Peyer's patch (tissue), 4 donors: ENCODE measurements around the gene TEX264. TPM values are rescaled to one million over a fixed set of nuclear protein-coding genes. Genes with fewer than 3 reads are reported as not detected.

Experiments
- DNase-seq, 3 donors: peaks; one replicate each; pipeline ENCODE4 v3.0.0-alpha.2; 2017 to 2019
- H3K27ac ChIP-seq, 4 donors: fragments of 200-600 bp; sonication (generic); one replicate each; pipeline ENCODE4 v1.5.1; 2016 to 2019
- H3K27me3 ChIP-seq, 2 donors: fragments of 200-600 bp; sonication (generic); one replicate each; pipeline ENCODE4 v1.5.1; 2019
- H3K36me3 ChIP-seq, 3 donors: fragments of 200-600 bp; sonication (generic); one replicate each; pipeline ENCODE4 v1.5.1; 2016 to 2019
- H3K4me1 ChIP-seq, 4 donors: fragments of 200-600 bp; sonication (generic); one replicate each; pipeline ENCODE4 v1.5.1; 2016 to 2019
- H3K4me3 ChIP-seq, 4 donors: fragments of 200-600 bp; sonication (generic); 1 replicate in 3 of 4; 2 replicates in 1 of 4; pipeline ENCODE4 v1.5.1; 2016 to 2019; ENCODE audit warnings: mild to moderate bottlenecking in 1 of 4
- H3K9me3 ChIP-seq, 4 donors: fragments of 200-600 bp; sonication (generic); one replicate each; pipeline ENCODE4 v1.5.1; 2016 to 2019; ENCODE audit warnings: mild to moderate bottlenecking in 1 of 4
- CTCF ChIP-seq, 6 experiments: fragments of 450-650 bp in 4 of 6; fragments of 200-600 bp in 2 of 6; sonication (generic) in 1 of 6; IDR thresholded peaks; one replicate each; pipeline ENCODE4 v1.5.1; 2017 to 2019; ENCODE audit warnings: antibody characterized with exemption in 6 of 6, mild to moderate bottlenecking in 3 of 6, moderate library complexity in 1 of 6
- POLR2A ChIP-seq, 2 donors: fragments of 450-650 bp; IDR thresholded peaks; one replicate each; pipeline ENCODE4 v1.5.1; 2017; ENCODE audit warnings: antibody characterized with exemption in 2 of 2, mild to moderate bottlenecking in 2 of 2, moderate library complexity in 2 of 2
- total RNA-seq, 4 donors: library from RNA; depleted of rRNA; stranded (reverse); fragments of >200 nt; gene quantifications; one replicate each; pipeline ENCODE4 v1.1.0, GENCODE V29; 2016

Gene TEX264
- total RNA-seq, 4 donors from 2014 or later: 22.3 to 118 (median 83.2) TPM

GRCh38 chr3:51691021-51691420 is 20.0 kb downstream of the TEX264 start:
- H3K27ac ChIP-seq: no peak overlapping the region
- no peak for TF ChIP-seq CTCF (IDR thresholded peaks at IDR 0.05)
- TF ChIP-seq POLR2A (IDR thresholded peaks at IDR 0.05): no peak
- H3K36me3 ChIP-seq: peaks cover 0 to 76% (median 0%) of the 10 kb centered on the region in 3 donors
- no peak overlapping the region for H3K4me3 ChIP-seq
- peaks cover 0 to 11% (median 8%) of the 10 kb centered on the region in 4 donors for H3K4me1 ChIP-seq
- H3K9me3 ChIP-seq: no peaks in the 10 kb centered on the region
- H3K27me3 ChIP-seq: no peaks in the 10 kb centered on the region
- DNase-seq: no peak

GRCh38 chr3:51691949-51692348 is 20.9 kb downstream of the TEX264 start:
- no peak for DNase-seq
- H3K9me3 ChIP-seq: no peaks in the 10 kb centered on the region
- H3K4me1 ChIP-seq: peaks cover 0 to 3% (median 1%) of the 10 kb centered on the region in 4 donors
- no peak overlapping the region for H3K4me3 ChIP-seq
- no peak for TF ChIP-seq CTCF (IDR thresholded peaks at IDR 0.05)
- no peak for TF ChIP-seq POLR2A (IDR thresholded peaks at IDR 0.05)
- peaks cover 0 to 76% (median 0%) of the 10 kb centered on the region in 3 donors for H3K36me3 ChIP-seq
- H3K27me3 ChIP-seq: no peaks in the 10 kb centered on the region
- no peak overlapping the region for H3K27ac ChIP-seq

DNA sequence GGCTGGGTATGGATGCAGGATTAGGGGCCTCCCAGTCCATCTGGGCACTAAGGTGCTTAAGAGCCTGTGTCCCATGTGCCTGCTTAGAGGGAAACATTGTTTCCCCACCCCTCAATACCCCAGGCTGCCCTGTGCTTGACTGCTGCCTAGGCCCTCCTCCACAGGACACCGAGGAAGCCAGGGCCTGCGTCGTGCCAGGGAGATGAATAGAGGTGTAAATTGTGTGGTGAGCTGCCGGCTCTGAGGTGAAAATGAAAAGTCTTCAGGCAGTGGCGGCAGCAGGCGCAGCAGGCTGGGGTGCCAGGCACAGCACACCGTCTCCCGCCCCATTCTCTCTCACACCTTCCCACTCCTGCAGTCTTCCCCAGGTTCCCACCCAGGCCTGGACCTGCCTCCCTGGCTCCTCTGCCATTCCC is 21.9 kb downstream of the TEX264 start:
- H3K27ac ChIP-seq: no peak overlapping the region
- no peaks in the 10 kb centered on the region for H3K27me3 ChIP-seq
- TF ChIP-seq CTCF (IDR thresholded peaks at IDR 0.05) (no peak), POLR2A (IDR thresholded peaks at IDR 0.05) (no peak)
- no peaks in the 10 kb centered on the region for H3K4me1 ChIP-seq
- H3K4me3 ChIP-seq: no peak overlapping the region
- H3K36me3 ChIP-seq: peaks cover 0 to 74% (median 0%) of the 10 kb centered on the region in 3 donors
- DNase-seq: no peak
- H3K9me3 ChIP-seq: no peaks in the 10 kb centered on the region

DNA sequence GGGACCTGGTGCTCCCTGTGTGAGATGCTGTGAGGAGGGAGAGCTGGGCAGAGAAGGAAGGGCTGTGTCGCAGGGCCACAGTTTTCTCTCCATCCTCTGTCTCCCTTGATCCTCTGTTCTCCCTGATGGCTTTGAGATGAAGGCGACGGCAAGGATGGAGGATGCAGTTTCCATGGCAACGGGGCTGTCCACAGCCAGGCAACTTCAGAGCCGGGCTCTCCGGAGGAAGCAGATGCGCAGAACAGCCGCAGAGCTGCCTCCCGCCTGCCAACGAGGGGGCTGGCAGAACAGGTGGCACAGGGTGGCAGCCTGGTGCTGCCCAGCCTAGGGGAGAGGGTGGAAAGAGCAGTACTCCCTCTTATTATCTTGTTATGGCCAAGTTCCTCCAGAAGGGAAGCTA is 25.9 kb downstream of the TEX264 start:
- peaks cover 0 to 82% (median 0%) of the 10 kb centered on the region in 3 donors for H3K36me3 ChIP-seq
- no peak overlapping the region for H3K4me3 ChIP-seq
- no peaks in the 10 kb centered on the region for H3K9me3 ChIP-seq
- TF ChIP-seq CTCF (IDR thresholded peaks at IDR 0.05) (no peak), POLR2A (IDR thresholded peaks at IDR 0.05) (no peak)
- no peak for DNase-seq
- no peaks in the 10 kb centered on the region for H3K27me3 ChIP-seq
- no peaks in the 10 kb centered on the region for H3K4me1 ChIP-seq
- H3K27ac ChIP-seq: no peak overlapping the region

DNA sequence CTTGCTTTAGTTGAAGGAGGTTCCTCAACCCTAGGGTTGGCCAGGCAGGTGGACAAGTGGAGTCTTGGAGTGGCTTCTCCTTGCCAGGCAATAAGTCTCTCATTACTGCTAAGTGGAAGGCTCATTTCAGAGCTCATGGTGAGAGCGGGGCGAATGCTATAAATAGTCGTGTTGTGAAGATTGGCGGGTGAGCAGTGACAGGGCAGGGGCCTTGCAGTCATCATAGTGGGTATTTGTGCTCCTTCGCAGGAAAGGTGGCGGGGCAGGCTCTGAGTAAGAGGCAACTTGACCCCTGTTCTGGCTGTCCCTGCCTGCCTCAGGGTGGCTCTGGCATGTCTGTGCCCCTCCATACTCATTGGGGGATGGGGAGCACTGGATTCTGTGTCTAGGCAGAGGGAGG is 27.2 kb downstream of the TEX264 start:
- no peak for DNase-seq
- H3K36me3 ChIP-seq: peaks cover 0 to 85% (median 0%) of the 10 kb centered on the region in 3 donors
- H3K27me3 ChIP-seq: no peaks in the 10 kb centered on the region
- TF ChIP-seq POLR2A (IDR thresholded peaks at IDR 0.05) (no peak), CTCF (IDR thresholded peaks at IDR 0.05) (no peak)
- no peaks in the 10 kb centered on the region for H3K4me1 ChIP-seq
- no peak overlapping the region for H3K27ac ChIP-seq
- H3K9me3 ChIP-seq: no peaks in the 10 kb centered on the region
- H3K4me3 ChIP-seq: no peak overlapping the region

DNA sequence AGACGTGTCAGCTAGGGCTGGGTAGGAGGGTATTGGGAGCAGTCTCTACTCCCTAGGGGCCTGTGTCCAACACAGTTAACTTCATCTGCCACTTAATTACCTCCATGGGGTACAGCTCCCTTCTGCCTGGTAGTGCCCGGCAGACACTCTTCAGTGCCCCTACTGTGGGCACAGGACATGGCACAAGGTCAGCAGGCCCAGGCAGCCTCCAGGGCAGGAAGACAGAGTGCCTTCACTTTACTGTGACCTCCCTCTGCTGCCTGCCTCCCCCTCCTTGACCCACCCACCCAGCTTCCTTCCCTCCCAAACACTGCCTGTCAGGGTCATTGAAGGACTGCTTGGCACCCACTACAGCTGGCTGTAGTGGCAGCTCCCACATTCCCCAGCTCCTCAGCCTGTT is 29.4 kb downstream of the TEX264 start:
- TF ChIP-seq POLR2A (IDR thresholded peaks at IDR 0.05) (no peak), CTCF (IDR thresholded peaks at IDR 0.05) (no peak)
- no peak for DNase-seq
- Histone ChIP-seq H3K4me3 (no peak overlapping the region), H3K9me3 (no peaks in the 10 kb centered on the region), H3K4me1 (no peaks in the 10 kb centered on the region), H3K36me3 (peaks cover 0 to 80% (median 0%) of the 10 kb centered on the region in 3 donors), H3K27me3 (no peaks in the 10 kb centered on the region), H3K27ac (no peak overlapping the region)
